BE2C (cell line): ENCODE results near the gene ITIH3.

Experiments
- DNase-seq: peaks from one replicate; pipeline ENCODE4 v3.0.0-alpha.2; 2020
- H3K27me3 ChIP-seq: fragments of 250-450 bp; sonication (Bioruptor Pico); 2 replicates; pipeline ENCODE4 v1.5.1; 2020; ENCODE audit warnings: mild to moderate bottlenecking
- H3K36me3 ChIP-seq: fragments of 250-450 bp; sonication (Bioruptor Pico); 2 replicates; pipeline ENCODE4 v1.5.1; 2020; ENCODE audit warnings: mild to moderate bottlenecking
- H3K4me1 ChIP-seq: fragments of 250-450 bp; sonication (Bioruptor Pico); 2 replicates; pipeline ENCODE4 v1.5.1; 2020
- H3K4me3 ChIP-seq: 2 replicates; pipeline ENCODE4 v1.5.1; 2011; ENCODE audit warnings: low read depth, low read length
- H3K9me3 ChIP-seq: fragments of 250-450 bp; sonication (Bioruptor Pico); 2 replicates; pipeline ENCODE4 v1.5.1; 2020
- TF ChIP-seq, protein P1 (sequence below): IDR thresholded peaks from 2 replicates; pipeline ENCODE4 v1.5.1; 2012; ENCODE audit warnings: mild to moderate bottlenecking, low read depth, low read length

ITIH3 gene

GRCh38 chr3:52798376-52798977 lies 3.9 kb downstream of the ITIH3 start:
- no peak for DNase-seq
- H3K9me3 ChIP-seq: no peaks in the 10 kb centered on the region
- no peaks in the 10 kb centered on the region for H3K4me1 ChIP-seq
- H3K27me3 ChIP-seq: no peaks in the 10 kb centered on the region
- H3K4me3 ChIP-seq: no peak overlapping the region
- no peaks in the 10 kb centered on the region for H3K36me3 ChIP-seq
- TF ChIP-seq, protein P1, sequence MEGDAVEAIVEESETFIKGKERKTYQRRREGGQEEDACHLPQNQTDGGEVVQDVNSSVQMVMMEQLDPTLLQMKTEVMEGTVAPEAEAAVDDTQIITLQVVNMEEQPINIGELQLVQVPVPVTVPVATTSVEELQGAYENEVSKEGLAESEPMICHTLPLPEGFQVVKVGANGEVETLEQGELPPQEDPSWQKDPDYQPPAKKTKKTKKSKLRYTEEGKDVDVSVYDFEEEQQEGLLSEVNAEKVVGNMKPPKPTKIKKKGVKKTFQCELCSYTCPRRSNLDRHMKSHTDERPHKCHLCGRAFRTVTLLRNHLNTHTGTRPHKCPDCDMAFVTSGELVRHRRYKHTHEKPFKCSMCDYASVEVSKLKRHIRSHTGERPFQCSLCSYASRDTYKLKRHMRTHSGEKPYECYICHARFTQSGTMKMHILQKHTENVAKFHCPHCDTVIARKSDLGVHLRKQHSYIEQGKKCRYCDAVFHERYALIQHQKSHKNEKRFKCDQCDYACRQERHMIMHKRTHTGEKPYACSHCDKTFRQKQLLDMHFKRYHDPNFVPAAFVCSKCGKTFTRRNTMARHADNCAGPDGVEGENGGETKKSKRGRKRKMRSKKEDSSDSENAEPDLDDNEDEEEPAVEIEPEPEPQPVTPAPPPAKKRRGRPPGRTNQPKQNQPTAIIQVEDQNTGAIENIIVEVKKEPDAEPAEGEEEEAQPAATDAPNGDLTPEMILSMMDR: no peak

- H3K4me1 ChIP-seq: no peaks in the 10 kb centered on the region
- no peaks in the 10 kb centered on the region for H3K36me3 ChIP-seq
- TF ChIP-seq, protein P1: peak; percentile 41
- H3K27me3 ChIP-seq: no peaks in the 10 kb centered on the region
- peak; percentile 14 for DNase-seq
- H3K9me3 ChIP-seq: no peaks in the 10 kb centered on the region
- no peak overlapping the region for H3K4me3 ChIP-seq
Observed at GRCh38 chr3:52798978-52799476, 4.4 kb downstream of the ITIH3 start.

DNA sequence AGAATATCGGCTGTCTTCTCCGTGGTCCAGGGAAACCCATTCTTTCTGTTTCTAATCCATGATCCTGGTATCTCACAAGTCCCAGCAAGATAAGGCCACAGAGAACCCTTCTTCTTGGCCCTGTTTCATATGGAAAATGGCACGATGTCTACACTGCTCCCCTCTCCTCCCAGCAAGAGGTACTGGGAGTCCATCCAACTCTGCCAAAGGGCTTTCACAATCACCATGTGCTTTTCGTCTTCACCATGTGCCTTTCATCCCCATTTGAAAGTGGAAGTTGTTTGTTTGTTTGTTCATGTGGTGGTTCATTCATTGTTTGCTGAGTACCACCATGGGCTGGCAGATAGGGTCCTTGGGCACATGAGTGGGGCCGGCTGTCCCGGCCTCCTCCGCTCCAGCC lies 5.5 kb downstream of the ITIH3 start:
- Histone ChIP-seq H3K27me3 (no peaks in the 10 kb centered on the region), H3K4me3 (no peak overlapping the region), H3K36me3 (no peaks in the 10 kb centered on the region), H3K4me1 (no peaks in the 10 kb centered on the region), H3K9me3 (no peaks in the 10 kb centered on the region)
- TF ChIP-seq, protein P1: no peak
- no peak for DNase-seq

DNA sequence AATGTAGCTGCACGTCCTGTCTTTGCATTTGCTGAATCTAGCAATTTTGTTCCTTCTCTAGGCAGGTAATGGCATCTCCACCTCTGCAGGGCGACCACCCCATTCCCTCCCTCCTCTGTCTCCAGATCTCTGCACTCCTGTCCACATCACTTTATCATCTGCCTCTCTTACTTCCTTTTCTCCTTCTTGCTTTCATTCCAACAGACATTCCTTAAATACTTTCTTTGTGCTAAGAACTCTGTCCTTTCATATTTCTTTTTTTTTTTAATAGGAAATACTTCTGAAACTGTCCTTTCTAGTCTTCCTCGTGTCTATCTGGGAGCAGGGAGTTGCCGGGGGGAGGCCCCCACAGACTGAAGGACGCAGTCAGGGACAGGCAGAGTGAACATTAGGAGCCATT lies 7.2 kb downstream of the ITIH3 start:
- Histone ChIP-seq H3K4me3 (no peak overlapping the region), H3K4me1 (no peaks in the 10 kb centered on the region), H3K27me3 (no peaks in the 10 kb centered on the region), H3K9me3 (no peaks in the 10 kb centered on the region), H3K36me3 (no peaks in the 10 kb centered on the region)
- TF ChIP-seq, protein P1: no peak
- no peak for DNase-seq

DNA sequence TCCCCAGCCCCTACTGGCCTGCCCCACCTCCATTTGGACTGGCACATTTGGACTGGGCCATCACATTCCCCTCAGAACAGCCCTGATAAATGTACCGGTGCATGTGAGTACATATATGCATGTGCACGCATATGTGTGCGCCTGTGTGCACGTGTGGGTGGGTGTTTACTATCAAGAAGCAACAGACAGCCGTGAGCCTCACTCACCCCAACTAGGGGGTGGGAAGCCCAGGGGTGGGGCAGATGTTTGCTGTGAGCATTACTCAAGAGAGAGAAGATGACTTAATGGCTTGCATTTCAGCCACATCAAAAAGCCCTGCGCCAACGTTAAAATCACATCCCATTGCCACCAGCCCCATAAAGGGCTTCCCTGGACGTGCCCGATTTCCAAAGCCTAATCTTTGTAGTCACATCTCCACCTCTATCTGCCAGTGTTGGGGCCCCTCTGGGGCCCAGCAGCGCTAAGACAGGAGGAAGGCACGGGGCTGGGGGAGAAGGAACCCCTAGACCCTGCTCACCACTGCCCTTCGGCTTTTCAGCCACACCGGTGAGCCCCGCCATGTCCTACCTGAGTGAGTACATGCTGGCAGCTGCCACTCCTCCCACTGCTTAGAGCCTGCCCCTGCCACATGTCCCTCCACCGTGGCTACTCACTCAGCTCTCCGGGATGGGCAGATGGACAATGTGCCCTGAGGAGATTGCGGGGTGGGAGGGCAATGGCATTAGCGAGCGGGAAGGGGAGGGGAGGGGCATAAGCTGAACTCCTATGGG lies 10.9 kb downstream of the ITIH3 start:
- no peak for DNase-seq
- no peaks in the 10 kb centered on the region for H3K9me3 ChIP-seq
- H3K36me3 ChIP-seq: no peaks in the 10 kb centered on the region
- no peaks in the 10 kb centered on the region for H3K27me3 ChIP-seq
- TF ChIP-seq, protein P1: no peak
- no peaks in the 10 kb centered on the region for H3K4me1 ChIP-seq
- no peak overlapping the region for H3K4me3 ChIP-seq

DNA sequence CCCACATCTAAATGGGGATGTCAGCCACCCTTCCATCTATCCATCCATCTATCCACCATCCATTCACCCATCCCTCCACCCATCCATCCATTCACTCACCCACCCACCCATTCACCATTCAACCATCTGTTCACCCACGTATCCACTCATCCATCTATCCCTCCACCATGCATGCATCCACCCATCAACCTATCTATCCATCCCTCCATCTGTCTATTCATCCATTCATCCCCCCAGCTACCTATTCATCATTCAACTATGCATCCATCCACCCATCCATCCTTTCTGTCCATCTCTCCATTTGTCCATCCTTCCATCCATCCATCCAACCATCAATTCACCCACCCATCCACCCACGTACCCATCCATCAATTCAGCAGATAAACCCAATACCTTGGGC lies 14.6 kb downstream of the ITIH3 start:
- TF ChIP-seq, protein P1: no peak
- Histone ChIP-seq H3K4me1 (no peaks in the 10 kb centered on the region), H3K4me3 (no peak overlapping the region), H3K36me3 (no peaks in the 10 kb centered on the region), H3K27me3 (no peaks in the 10 kb centered on the region), H3K9me3 (no peaks in the 10 kb centered on the region)
- DNase-seq: no peak
